ENCODE results near the gene NKPD1. TPM values are rescaled to one million over a fixed set of nuclear protein-coding genes. Genes with fewer than 3 reads are reported as not detected.

Gene NKPD1
- total RNA-seq, 4 donors from 2014 or later = 1.2 TPM; not detected in 3

DNA sequence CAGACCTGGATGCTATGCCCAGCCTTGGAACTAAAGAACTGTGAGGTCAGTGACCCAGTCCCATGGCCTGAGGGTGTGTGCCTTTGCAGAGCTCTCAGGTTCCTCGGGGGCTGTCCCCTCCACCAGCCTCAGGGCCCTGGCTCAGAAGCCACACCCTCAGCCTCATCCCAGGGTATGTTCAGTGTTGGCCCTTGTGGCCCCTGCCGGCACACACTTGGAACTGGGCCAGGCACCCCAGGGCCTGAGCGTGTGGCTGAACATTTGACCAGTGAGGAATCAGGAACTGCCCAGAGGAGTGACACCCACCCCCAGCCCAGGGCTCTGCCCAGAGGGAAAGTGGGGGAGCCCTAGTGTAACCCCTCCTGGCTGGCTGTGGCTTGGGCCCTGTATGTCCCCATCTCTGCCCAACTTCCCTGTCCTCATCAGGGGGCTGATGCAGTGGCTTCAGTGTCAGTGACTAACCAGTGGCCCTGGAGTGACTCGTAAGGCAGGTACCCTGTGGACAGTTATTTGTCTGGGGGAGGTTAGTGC lies 10.0 kb downstream of the NKPD1 start:
- Histone ChIP-seq H3K4me1 (peaks cover 0 to 30% (median 22%) of the 10 kb centered on the region in 4 donors), H3K9me3 (no peaks in the 10 kb centered on the region), H3K27ac (no peak overlapping the region), H3K27me3 (peaks cover 0 to 52% of the 10 kb centered on the region in 2 donors), H3K36me3 (peaks cover 0 to 33% (median 0%) of the 10 kb centered on the region in 3 donors), H3K4me3 (no peak overlapping the region)
- 44 to 50% methylated on average over 4 of the region's 4 CpGs for WGBS, 2 donors
- TF ChIP-seq POLR2A (IDR thresholded peaks at IDR 0.05) = no peak
- no peak for DNase-seq (ENCODE audit: low spot score in 2 of 2)

DNA sequence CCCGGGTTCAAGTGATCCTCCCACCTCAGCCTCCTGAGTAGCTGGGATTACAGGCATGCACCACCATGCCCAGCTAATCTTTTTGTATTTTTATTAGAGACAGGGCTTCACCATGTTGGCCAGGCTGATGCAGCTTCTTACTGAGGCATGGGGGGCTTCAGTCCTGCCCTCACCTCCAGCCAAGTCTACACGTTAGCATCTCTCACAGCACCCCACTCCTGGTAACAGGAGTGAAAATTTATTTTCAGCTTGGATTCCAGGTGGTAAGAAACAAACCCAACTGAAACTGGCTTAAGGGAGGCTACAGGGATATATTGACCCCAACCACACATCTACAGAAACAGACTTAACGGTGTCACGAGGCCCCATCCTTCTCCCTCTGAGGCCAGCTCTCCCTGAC lies 10.6 kb downstream of the NKPD1 start:
- no peak overlapping the region for H3K27ac ChIP-seq
- peaks cover 0 to 46% of the 10 kb centered on the region in 2 donors for H3K27me3 ChIP-seq
- TF ChIP-seq, protein P1, sequence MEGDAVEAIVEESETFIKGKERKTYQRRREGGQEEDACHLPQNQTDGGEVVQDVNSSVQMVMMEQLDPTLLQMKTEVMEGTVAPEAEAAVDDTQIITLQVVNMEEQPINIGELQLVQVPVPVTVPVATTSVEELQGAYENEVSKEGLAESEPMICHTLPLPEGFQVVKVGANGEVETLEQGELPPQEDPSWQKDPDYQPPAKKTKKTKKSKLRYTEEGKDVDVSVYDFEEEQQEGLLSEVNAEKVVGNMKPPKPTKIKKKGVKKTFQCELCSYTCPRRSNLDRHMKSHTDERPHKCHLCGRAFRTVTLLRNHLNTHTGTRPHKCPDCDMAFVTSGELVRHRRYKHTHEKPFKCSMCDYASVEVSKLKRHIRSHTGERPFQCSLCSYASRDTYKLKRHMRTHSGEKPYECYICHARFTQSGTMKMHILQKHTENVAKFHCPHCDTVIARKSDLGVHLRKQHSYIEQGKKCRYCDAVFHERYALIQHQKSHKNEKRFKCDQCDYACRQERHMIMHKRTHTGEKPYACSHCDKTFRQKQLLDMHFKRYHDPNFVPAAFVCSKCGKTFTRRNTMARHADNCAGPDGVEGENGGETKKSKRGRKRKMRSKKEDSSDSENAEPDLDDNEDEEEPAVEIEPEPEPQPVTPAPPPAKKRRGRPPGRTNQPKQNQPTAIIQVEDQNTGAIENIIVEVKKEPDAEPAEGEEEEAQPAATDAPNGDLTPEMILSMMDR (IDR thresholded peaks at IDR 0.05) = no peak
- no peak for TF ChIP-seq EP300 (IDR thresholded peaks at IDR 0.05)
- TF ChIP-seq POLR2A (IDR thresholded peaks at IDR 0.05) = no peak
- peaks cover 0 to 30% (median 22%) of the 10 kb centered on the region in 4 donors for H3K4me1 ChIP-seq
- H3K4me3 ChIP-seq = no peak overlapping the region
- no peak for DNase-seq (ENCODE audit: low spot score in 2 of 2)
- peaks cover 0 to 39% (median 2%) of the 10 kb centered on the region in 3 donors for H3K36me3 ChIP-seq
- 88 to 92% methylated on average over 4 of the region's 4 CpGs for WGBS, 2 donors
- H3K9me3 ChIP-seq = no peaks in the 10 kb centered on the region

DNA sequence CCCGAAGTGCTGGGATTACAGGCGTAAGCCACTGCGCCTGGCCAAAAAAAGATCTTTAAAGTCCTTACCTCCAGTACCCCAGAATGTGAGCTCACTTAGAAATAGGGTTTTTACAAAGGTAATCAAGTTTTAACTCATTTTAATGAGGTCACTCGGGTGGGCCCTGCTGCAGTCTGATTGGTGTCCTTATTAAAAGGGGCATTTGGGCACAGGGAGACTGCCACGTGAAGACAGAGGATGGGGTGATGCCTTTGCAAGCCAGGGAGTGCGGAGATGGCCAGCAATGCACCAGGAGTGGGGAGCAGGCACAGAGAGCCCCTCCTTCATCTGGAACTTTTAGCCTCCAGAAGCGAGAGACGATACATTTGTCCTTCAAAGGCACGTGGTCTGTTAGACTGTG lies 11.7 kb downstream of the NKPD1 start:
- H3K27ac ChIP-seq = no peak overlapping the region
- peaks cover 0 to 37% of the 10 kb centered on the region in 2 donors for H3K27me3 ChIP-seq
- H3K9me3 ChIP-seq = no peaks in the 10 kb centered on the region
- TF ChIP-seq EP300 (IDR thresholded peaks at IDR 0.05) (no peak), POLR2A (IDR thresholded peaks at IDR 0.05) (no peak)
- TF ChIP-seq, protein P1 (IDR thresholded peaks at IDR 0.05) = no peak
- peaks cover 0 to 28% (median 22%) of the 10 kb centered on the region in 4 donors for H3K4me1 ChIP-seq
- WGBS, 2 donors = 85 to 89% methylated on average over 9 of the region's 9 CpGs
- peaks cover 2 to 50% (median 7%) of the 10 kb centered on the region in 3 donors for H3K36me3 ChIP-seq
- DNase-seq (ENCODE audit: low spot score in 2 of 2) = no peak
- no peak overlapping the region for H3K4me3 ChIP-seq

DNA sequence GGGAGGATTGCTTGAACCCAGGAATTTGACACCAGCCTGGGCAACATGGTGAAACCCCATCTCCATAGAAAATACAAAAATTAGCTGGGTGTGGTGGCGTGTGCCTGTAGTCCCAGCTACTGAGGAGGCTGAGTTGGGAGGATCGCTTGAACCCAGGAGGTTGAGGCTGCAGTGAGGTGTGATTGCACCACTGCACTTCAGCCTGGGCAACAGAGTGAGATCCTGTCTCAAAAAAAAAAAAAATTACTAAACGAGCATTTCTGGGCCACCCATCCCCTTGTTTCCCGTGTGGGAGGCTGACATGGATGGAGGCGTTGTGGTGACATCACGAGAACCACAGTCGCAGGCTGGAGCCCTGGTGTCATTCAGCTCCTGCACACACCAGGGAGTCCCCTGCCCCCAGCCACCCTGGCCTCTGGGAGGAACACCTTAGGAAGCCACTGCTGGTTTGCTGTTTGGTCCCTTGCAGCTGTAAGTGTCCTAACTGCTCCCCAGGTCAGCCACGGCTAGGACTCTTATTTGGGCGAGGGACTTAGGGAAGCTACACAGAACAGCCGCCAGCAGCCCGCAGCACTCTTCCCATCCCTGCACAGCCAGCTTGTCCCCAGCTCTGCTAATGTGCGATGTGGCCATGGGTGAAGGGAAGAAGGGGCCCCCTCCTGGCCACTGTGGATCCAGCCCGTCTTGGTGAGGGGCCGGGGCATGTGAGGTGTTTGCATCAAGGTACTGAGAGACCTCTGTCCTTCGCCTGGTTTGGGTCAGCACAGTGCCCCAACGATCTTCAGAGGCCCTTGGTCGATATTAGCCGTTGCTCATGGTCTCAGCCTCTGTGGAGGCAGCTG lies 12.7 kb downstream of the NKPD1 start:
- Histone ChIP-seq H3K36me3 (peaks cover 2 to 60% (median 7%) of the 10 kb centered on the region in 3 donors), H3K4me3 (no peak overlapping the region), H3K27ac (no peak overlapping the region), H3K9me3 (no peaks in the 10 kb centered on the region), H3K27me3 (peaks cover 0 to 26% of the 10 kb centered on the region in 2 donors), H3K4me1 (peaks cover 0 to 17% (median 13%) of the 10 kb centered on the region in 4 donors)
- WGBS, 2 donors = 83 to 87% methylated on average over 7 to 18 of the region's 18 CpGs
- TF ChIP-seq EP300 (IDR thresholded peaks at IDR 0.05) (no peak), POLR2A (IDR thresholded peaks at IDR 0.05) (no peak)
- TF ChIP-seq, protein P1 (IDR thresholded peaks at IDR 0.05) = no peak
- no peak for DNase-seq (ENCODE audit: low spot score in 2 of 2)

DNA sequence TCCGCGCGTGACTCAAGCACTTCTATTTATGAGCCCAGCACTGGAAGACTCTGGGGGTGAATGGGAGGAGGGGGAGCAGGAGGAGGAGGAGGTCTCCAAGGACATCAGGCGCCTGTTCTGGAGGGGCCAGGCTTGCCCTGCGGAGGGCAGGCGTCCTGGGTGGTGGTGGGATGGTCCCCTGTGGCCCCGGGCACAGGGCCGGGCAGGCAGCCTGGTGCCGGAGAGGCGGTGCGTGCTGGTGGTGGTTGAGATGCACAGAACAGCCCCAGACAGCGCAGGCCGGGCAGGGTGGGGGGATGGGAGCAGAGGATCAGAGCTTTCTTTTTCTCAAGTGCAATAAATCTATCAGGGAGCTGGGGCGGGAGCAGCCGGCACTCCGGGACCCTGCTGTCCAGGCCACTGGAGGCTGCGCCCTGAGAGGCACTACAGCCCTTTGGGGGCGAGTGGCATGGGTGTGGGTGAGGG lies 14.0 kb downstream of the NKPD1 start:
- H3K4me1 ChIP-seq = peaks cover 0 to 4% (median under 1%) of the 10 kb centered on the region in 4 donors
- H3K27me3 ChIP-seq = peaks cover 0 to 13% of the 10 kb centered on the region in 2 donors
- 78 to 82% methylated on average over 11 to 16 of the region's 18 CpGs for WGBS, 2 donors
- no peaks in the 10 kb centered on the region for H3K9me3 ChIP-seq
- no peak for DNase-seq (ENCODE audit: low spot score in 2 of 2)
- no peak overlapping the region for H3K4me3 ChIP-seq
- no peak overlapping the region for H3K27ac ChIP-seq
- TF ChIP-seq, protein P1 (IDR thresholded peaks at IDR 0.05) = no peak
- no peak for TF ChIP-seq EP300 (IDR thresholded peaks at IDR 0.05)
- no peak for TF ChIP-seq POLR2A (IDR thresholded peaks at IDR 0.05)
- peaks cover 2 to 73% (median 14%) of the 10 kb centered on the region in 3 donors for H3K36me3 ChIP-seq
